Measurements from ENCODE around the gene GPC5.

- TF ChIP-seq FOXM1 (IDR thresholded peaks at IDR 0.05; ENCODE audit: borderline replicate concordance, low read depth) (no peak), MAX (IDR thresholded peaks at IDR 0.05) (no peak), EP300 (IDR thresholded peaks at IDR 0.05; ENCODE audit: borderline replicate concordance) (no peak), CEBPB (IDR thresholded peaks at IDR 0.05) (no peak)
Observed at GRCh38 chr13:92592757-92593156, 1194.3 kb downstream of the GPC5 start.
